HPDE6-E6E7 (cell line): ENCODE results near the gene CNTNAP2.

Experiments
- DNase-seq: peaks from one replicate; pipeline ENCODE4 v3.0.0; 2011; ENCODE audit warnings: missing footprints; ENCODE audit errors: extremely low spot score

The CNTNAP2 gene

DNA sequence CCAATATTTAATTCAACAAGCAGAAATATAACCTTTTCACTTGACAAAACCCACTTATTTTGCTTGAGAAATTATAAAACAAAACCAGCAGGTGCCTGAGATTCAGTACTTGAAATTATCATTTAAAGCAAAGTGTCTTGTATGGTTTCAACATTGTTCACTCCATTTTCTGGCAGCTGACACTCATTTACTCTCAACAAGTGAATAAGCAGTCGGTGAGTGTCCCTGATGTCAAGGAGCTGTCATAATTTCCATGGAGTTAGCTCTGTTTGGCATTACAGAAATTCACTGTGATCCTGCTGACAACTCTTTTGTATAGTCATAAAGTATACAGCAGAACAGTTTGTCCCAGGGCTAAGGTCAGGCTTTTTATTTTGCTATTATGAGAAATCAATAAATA, 490.0 kb downstream of the CNTNAP2 start:
- DNase-seq, result no peak

DNA sequence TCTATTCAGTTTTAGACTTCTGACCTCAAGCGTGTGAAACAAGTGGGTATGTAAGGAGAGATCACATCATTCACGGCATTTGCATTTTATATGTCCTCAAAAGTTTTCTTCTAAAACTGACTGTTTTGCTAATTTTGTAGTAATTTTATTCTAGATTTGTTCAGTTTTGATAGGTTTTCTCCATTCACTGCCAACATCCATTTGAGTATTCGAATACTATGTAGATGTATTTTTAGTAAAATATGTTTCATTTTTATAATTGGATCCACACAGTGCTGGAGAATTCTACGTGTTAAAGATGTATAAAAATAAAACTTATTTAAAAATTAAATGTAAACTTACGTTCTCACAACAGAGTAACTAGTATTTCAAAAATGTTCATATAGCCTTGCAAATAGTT, 503.0 kb downstream of the CNTNAP2 start:
- DNase-seq, result no peak

DNA sequence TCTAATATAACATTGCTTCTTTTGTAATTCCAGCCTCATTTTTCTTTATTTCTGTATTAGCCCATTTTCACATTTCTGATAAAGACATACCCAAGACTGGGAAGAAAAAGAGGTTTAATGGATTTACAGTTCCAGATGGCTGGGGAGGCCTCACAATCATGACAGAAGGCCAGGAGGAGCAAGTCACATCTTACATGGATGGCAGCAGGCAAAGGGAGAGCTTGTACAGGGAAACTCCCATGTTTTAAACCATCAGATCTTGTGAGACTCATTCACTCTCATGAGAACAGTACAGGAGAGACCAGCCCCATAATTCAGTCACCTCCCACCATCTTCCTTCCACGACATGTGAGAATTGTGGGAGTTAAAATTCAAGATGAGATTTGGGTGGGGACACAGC, 510.3 kb downstream of the CNTNAP2 start:
- no peak for DNase-seq

DNA sequence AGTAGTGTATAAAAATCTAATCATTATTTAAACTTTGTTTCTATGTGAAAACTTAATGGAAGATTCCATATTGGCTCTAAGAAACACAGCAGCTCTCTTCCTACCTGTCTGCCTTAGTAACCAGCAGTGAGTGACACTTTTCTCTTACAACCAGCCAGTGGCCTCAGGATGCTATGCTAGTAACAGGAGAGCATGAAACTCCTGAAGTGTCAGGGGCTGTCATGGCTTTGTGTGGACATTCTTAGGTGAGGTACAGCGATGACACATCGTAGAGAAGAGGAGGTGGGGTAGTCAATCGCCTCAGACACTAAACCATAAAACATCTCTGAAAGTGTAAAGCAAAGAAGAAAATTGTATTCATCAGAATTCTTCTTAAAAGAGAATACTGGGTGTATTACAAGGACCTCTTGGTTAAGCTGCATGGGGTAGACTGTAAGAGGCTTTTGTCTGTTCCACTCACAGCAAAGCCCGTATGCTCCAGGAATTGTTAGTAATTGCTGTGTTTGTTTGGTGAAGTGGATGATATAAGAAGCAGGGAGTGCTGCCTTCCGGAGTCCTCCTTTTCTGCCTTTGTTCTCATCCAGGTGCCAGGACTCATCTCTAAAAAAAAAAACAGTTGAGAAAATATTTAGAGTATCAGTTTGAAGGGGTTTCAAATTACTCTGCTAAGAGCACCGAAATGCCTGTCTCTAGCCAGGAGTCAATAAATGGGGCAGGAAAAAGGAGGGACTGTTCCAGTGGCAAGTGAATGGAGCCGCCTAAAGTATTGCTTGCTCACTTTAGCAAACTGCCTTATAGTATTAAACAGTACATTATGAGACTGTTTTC, 518.8 kb downstream of the CNTNAP2 start:
- DNase-seq, result no peak

DNA sequence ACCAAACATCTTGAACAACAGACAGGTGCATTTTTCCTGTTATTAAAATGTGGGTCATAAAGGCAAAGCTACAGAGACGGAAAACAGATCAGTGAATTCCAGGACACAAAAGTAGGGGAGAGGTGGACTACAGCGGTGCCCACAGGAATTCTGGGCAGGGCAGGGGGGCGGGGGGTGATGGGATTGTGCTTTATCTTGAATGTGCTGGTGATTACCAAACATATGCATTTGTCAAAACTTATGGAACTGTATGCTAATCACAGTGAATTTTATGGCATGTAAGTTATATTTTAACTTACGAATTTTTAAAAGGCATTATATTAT, 519.4 kb downstream of the CNTNAP2 start:
- no peak for DNase-seq

DNA sequence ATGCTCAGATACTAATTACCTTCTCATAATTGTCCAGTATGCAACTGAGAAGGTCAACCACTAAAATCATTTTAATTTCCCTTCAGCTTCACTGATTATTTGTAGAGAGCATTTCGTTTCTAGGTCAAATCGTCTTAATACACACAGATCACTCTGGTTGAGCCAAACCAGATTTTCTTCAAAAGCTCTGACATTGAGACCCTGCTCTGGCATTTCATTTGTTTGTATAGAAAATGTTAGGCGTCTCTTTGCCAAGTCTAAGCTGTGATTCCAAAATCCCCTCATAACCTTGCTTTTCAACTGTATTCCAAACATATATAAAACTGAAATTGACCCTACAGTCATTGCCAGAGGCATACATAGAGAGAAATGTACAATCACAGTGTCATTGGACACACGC, 520.0 kb downstream of the CNTNAP2 start:
- no peak for DNase-seq

DNA sequence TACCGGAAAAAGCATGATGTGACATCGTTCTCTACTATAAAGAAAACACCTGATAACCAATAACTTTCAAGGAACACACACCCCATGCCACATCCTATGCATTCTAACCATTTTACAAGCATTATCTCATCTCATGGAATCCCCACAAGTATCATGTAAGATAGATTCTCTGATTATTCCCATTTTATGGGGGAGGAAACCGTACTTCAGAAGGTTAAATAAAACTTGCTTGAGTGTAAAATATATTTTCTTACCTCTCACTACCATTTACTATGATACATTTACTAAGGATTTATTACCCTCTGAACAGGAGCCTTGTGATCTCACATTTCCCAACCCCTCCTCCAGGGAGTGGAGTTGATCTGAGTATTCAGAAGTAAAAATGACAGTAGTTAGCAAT, 522.7 kb downstream of the CNTNAP2 start:
- no peak for DNase-seq

DNA sequence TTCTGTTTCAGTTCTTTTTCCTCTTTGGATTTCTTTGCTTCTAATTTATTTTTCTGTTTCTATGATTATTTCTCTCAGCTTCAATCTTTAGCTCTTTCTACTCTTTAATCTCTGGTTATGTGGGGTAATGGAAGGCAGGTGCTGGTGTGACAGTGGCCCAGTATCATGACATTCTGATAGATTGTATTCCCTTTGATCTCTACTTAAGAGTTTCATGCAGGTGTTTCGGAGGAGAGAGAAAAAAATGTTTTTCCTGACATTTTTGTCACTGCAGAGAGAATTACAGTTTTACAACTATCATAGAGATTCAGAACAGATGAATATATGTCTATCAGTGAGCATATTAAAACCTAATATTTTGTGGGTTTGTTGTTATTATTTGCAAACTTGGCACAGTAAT, 524.9 kb downstream of the CNTNAP2 start:
- no peak for DNase-seq

DNA sequence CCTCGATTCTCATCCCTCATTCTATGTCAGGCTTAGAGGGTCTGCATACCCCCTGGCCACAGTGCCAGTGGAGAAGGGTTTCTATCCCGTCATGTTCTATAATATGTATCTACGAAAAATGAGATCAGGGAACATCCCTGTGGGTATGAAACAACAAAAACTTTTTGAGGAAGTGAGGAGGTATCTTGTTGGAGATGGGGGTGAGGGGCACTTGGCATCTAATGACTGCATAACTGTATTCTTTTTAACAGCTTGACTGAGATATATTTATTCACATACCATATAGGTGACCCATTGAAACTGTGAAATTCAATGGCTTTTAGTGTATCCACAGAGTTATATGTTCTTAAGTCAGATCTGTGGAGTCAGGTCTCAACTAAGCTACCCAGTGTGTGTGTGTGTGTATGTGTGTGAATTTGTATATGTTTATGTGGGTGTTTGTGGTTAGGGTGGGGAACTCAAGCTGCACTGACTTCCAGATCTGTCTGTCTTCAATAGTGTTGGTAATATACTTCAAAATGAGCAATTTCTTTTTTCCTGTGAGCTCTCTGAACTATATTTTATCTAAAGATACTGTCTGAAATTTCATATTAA, 528.9 kb downstream of the CNTNAP2 start:
- no peak for DNase-seq

DNA sequence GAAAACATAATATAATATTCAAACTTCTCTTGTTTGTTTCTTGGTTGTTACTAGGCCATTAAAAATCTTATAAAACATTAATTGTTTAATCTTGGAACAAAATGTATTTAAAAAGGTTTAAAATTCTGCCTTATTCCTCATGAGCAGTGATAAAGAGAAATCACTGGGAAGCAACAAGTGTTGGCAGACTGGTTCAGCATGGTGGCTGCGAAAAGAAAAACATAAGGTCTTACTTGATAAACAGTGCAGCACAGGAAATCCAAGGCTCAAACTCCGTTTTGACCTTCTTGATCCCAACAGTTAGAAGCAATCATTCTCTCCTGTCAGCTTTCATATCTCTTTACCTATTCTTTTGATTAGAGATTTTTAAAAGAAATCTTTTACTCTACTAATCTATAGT, 530.8 kb downstream of the CNTNAP2 start:
- no peak for DNase-seq

DNA sequence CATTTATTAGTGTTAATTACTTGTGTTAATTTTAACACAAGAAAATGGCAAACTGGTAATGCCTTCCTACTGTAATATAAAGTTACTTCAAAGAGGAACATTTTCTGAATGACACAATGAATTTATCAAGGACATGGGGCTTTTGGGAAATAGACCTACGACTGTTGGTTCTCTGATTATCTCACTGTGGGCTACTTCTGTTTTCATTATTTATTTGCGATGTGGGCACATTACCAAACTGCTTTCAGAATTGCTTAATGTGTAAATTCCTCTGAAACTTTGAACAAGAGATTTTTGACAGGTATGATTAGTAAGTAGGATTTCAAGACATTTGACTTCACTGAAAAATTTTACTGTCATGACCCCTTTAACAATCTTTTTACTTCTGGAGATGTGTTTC, 535.6 kb downstream of the CNTNAP2 start:
- no peak for DNase-seq

DNA sequence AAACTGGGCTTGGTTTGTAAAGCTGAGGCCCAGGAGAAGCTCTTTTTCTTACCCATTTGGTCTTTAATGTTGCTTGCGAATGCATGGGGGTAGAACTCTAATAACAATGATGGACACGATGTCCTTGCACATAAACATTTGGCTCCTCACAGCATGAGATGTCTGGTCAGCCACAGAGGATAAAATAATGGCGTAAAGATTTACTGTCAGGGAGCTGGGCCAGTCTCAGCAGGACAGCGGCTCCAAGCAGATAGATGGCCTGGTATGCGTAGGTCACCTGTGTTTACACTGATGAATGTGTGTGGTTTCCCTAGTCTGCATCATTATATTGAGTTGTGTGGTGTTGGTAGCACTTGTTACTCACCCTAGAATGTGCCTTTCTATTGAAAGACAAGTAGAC, 537.4 kb downstream of the CNTNAP2 start:
- no peak for DNase-seq

DNA sequence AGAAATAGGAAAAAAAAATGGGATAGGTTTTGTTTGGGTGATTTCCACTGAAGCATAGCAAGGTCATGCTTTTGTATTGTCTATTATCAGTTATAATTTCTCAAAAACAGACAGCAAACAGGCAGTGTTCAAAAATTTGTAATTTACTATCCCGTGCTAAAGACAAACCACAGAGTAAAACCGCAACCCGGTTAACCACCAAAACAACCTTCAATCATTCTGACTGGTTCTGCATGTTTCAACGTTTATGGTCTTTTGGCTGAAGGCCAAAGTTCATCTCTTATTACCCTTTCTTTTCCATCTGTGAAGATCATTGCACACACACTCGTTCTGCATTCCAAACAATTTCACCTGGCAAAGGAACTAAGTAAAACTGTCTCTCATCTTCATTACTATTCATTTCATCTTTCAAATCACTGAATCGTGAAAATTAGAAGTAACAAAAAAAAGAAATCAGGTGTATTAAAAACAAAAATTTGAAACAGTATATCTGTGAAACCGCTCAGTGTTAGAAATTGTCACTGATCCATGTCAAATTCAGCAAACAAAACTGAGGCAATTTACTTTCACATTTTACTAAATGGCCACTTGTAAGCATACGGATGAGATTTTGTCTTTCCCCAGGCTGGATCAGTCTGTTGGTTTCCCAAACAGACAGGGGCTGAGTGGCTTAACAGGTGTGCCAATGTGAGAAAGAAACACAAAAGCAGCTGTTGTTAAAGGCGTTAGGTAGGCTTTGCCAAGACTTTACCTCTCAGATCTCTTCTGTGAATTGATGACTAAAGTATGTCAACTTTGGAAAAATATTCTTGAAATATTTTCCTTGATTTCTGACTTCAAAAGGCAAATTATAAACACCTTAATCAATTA, 539.6 kb downstream of the CNTNAP2 start:
- no peak for DNase-seq

DNA sequence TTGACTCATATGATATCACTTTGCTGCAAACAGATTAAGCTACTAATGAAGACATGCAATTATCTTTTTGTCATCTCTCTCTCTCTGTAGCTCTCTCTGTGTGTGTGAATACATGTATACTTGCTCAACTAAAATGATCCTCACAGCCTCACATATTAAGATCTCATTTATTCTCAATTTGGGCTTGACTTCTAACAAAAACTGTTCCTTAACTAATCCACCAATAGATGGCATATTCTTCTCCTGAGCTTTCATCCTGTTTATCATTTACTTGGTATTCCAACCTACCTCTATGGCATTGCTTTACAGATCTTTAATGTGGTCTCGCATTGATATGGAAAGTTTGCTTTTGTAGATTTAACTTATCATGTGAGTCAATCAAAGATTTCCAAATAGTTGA, 540.4 kb downstream of the CNTNAP2 start:
- DNase-seq, result no peak

DNA sequence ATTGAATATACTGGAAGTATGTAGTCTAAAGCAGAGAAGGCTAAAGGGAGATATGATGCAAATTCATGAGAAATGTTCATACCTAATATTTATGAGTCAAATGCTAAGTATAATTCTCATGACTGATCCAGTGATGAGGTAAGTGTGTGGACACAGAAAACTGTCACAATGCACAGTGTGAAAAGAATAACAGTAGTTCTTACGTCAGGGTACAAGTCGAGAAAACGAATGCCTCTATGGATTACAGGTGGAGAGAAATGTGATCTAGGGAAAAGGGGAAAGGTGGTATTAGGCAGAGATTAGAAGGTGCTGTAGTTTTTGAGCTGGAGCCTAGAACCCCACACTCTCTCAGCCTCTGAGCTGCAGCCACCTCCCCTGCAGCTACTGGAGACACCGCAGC, 542.0 kb downstream of the CNTNAP2 start:
- DNase-seq, result no peak

DNA sequence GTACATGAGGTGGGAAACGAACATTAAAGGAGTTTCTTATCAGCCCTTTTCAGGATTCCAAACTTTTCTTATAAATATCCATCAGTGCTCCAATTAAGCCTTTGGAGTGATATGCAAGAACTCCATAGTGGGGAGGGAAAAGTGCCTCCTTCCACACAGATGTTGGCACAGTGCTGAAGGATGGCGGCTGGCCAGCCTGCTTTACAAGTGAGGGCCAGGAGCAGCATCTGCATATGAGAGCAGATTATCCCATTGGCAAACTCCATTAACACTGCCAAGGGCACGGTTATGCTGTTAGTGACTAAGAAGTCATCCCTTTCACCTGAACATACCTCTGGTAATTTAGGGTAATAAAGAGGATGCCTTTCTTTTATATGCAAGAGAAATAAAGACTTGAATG, 543.1 kb downstream of the CNTNAP2 start:
- no peak for DNase-seq

DNA sequence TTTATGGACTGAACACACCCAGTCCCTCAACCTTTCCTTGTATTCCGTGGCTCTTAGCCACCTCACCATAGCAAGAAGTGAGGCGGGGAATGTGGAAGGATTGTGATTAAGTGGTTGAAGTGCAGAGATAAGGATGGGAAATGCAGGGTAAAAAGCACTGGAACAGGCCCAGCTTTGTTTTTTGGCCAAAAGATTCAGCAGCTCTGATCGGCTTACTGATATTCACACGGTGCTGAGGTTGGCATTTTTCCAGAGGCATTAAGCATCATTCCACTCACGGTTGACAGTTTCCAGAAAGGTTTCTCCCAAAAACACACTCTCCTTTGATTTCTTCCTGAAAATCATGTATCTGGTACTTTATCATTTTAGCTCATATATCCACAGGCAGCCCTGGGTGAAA, 544.2 kb downstream of the CNTNAP2 start:
- DNase-seq, result no peak

DNA sequence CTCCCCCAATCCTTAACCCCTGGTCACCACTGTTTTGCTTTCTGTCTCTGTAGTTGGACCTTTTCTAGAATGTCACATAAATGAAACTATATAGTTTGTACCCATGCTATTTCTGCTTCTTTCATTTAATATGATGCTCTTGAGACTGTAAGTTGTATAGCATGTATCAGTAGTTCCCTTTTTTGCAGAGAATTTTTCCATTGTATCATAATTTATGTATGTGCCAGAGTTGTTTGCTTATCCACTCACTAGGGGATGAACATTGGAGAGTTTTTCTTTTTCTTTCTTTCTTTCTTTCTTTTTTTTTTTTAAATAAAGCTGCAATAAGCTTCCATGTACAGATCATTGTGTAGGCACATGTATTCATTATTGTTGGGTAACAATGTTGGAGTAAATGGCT, 544.8 kb downstream of the CNTNAP2 start:
- no peak for DNase-seq

DNA sequence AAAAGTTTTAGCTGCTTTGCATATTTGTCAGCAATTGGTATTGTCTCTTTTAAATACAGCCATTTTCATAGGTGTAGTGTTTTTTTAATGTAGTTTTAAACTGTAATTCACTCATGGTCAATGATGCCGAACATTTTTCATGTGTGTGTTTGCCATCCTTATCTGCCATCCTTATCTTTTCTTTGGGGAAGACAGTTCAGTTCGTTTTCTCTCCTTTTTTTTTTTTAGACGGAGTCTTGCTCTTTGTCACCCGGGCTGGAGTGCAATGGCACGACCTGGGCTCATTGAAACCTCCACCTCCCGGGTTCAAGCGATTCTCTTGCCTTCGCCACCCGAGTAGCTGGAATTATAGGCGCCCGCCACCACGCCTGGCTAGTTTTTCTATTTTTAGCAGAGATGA, 545.3 kb downstream of the CNTNAP2 start:
- DNase-seq, result no peak

DNA sequence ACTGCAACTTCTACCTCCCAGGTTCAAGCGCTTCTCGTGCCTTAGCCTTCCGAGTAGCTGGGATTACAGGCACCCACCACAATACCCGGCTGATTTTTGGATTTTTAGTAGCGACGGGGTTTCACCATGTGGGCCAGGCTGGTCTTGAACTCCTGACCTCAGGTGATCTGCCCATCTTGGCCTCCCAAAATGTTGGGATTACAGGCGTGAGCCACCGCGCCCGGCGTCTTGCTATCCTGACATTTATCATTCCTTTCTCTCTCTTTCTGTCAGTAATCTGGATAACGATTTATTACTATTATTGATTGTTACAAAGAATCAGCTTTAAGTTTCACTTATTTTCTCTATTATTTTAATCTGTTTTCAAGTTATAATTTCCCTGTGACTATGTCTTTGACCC, 548.4 kb downstream of the CNTNAP2 start:
- no peak for DNase-seq

DNA sequence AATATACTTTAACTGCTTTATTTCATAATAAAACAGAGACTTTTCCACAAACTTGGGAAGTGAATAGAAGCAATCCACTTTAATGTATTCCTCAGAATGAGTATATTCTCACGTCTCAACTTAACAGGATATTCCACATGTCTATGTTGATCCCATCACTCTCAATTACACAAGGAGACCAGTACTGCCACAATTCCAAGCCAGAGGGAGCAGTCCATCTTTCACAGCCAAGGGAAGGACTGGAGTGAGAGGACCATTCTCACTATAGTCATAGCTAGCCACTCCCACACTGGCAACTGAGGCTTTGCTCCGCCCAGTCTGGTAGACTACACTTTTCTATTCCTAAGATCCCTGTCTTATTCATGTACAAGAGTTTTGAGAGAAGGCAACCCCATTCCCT, 553.9 kb downstream of the CNTNAP2 start:
- no peak for DNase-seq

DNA sequence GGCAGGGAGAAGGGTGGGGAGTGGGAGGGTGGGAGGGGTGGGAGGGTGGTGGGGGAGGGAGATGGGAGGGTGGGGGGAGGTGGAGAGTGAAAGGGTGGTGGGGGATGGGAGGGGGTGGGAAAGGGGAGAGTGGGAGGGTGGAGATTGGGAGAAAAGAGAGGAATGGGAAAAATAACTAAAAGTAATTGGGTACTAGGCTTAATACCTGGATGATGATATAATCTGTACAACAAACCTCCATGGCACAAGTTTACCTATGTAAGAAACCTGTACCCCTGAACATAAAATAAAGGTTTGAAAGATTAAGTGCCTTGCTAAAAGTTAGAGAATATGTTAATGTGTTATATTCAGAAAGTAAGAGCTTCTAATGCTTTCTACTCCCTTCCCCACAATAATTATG, 564.9 kb downstream of the CNTNAP2 start:
- DNase-seq, result no peak

DNA sequence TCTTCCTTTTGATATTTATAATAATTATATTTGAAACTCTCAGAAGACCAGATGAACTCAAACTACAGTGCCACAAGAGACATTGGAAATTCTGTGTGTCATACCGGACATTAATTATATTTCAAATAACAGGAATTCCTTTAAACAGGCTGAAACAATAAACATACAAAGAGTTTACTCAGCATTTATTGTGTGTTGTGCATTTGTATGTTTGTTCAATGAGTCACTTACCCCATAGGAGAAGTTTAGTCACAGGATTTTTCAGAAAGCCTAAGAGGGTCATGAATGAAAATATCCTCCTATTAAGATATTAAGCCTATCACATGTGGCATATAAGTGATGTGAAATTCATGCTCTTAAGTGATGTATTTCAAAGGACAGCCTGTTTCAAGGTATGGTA, 566.8 kb downstream of the CNTNAP2 start:
- no peak for DNase-seq
